Adrenal gland (tissue), 12 donors: ENCODE measurements around the gene DNAJC1. TPM values are rescaled to one million over a fixed set of nuclear protein-coding genes. Genes with fewer than 3 reads are reported as not detected.
"Not testable (repeated sequence)": the region's sequence is repeated elsewhere in the genome, so short reads cannot be mapped to it uniquely, and the experiment has no call there.

Experiments
- DNase-seq, 7 donors: peaks; one replicate each; pipeline ENCODE4 v3.0.0-alpha.2; 2019 to 2020
- H3K27ac ChIP-seq, 5 donors: fragments of 200-600 bp; sonication (generic) in 4 of 5; 1 replicate in 3 of 5; 2 replicates in 2 of 5; pipeline versions ENCODE4 v1.5.1 to v1.8.0; 2016 to 2020; ENCODE audit warnings: mild to moderate bottlenecking in 1 of 5
- H3K27me3 ChIP-seq: fragments of 200-600 bp; 2 replicates; pipeline ENCODE4 v1.8.0; 2021
- H3K36me3 ChIP-seq, 2 donors: fragments of 200-600 bp; replicated peaks in 1 of 2; 1 replicate in 1 of 2; 2 replicates in 1 of 2; pipeline versions ENCODE4 v1.5.1 to v1.8.0; 2018 to 2022
- H3K4me1 ChIP-seq, 2 donors: fragments of 200-600 bp; replicated peaks in 1 of 2; 1 replicate in 1 of 2; 2 replicates in 1 of 2; pipeline versions ENCODE4 v1.5.1 to v1.8.0; 2018 to 2021
- H3K4me3 ChIP-seq, 4 donors: fragments of 200-600 bp; sonication (generic) in 3 of 4; one replicate each; pipeline ENCODE4 v1.5.1; 2016 to 2018
- H3K9me3 ChIP-seq, 3 donors: fragments of 200-600 bp; sonication (generic) in 1 of 3; replicated peaks in 1 of 3; 1 replicate in 2 of 3; 2 replicates in 1 of 3; pipeline versions ENCODE4 v1.5.1 to v1.8.0; 2016 to 2021
- CTCF ChIP-seq, 6 experiments: fragments of 450-650 bp in 4 of 6; fragments of 200-600 bp in 2 of 6; sonication (generic) in 1 of 6; IDR thresholded peaks; 1 replicate in 5 of 6; 2 replicates in 1 of 6; pipeline versions ENCODE4 v1.5.1 to v1.8.0; 2016 to 2021; ENCODE audit warnings: antibody characterized with exemption in 6 of 6, mild to moderate bottlenecking in 2 of 6, moderate library complexity in 1 of 6
- POLR2A ChIP-seq, 2 donors: fragments of 450-650 bp; IDR thresholded peaks; one replicate each; pipeline ENCODE4 v1.6.1; 2017; ENCODE audit warnings: antibody characterized with exemption in 2 of 2, mild to moderate bottlenecking in 2 of 2, moderate library complexity in 1 of 2
- WGBS, 4 donors: extraction: QIAGEN DNeasy Blood & Tissue Kit in 2 of 4; methylation state at CpG; one replicate each; pipeline versions ENCODE4 v1.1.5 to v1.1.7; 2013 to 2017; 5-methylcytosine and 5-hydroxymethylcytosine counted together
- intact Hi-C, 2 donors: fragments of 100-400 bp; cut with DNase I; formaldehyde crosslinking; loops; one replicate each; pipeline versions ENCODE4 v1.14.1 to v1.15.0; 2022 to 2023
- polyA plus RNA-seq, 3 donors: library from polyadenylated mRNA; stranded (reverse); fragments of 200-250 nt in 2 of 3; fragments of 350-450 nt in 1 of 3; fragmentation: Illumina TruSeq in 1 of 3; extraction: RNeasy Lipid Tissue Mini Kit (QIAGEN cat#74804) in 1 of 3; gene quantifications; one replicate each; pipeline ENCODE4 v1.2.3, GENCODE V29; 2013 to 2014
- total RNA-seq, 9 donors: library from RNA; depleted of rRNA in 4 of 9; stranded (reverse); fragments of >200 nt in 4 of 9; fragments of 120-200 nt in 1 of 9; fragmentation: NEBNext Ultra II Directional in 1 of 9; extraction: Animal tissue kit (Norgen Biotek cat#: 25700) in 1 of 9; gene quantifications; one replicate each; pipeline versions ENCODE4 v1.1.0 to v1.2.4, GENCODE V29; 2013 to 2023
- donor health status: healthy with polysubstance abuse.
- donor health status: Bipolar disorder and iron deficiency.
- donor health status: DM: yes; HTN: yes; CAD: no.
- donor health status: DM: no; HTN: no; CAD: no.
- donor health status: DM: no; HTN: no; CAD: no.
- donor health status: DM: yes; HTN: yes; CAD: no.

DNAJC1 gene
- total and polyA plus RNA-seq, 12 donors: 11.0 to 84.4 (median 36.8) TPM

- WGBS, 4 donors: 95 to 100% (median 98%) methylated on average over 2 of the region's 2 CpGs
- H3K27ac ChIP-seq: no peak overlapping the region
- H3K36me3 ChIP-seq: no peaks in the 10 kb centered on the region
- DNase-seq: no peak
- H3K27me3 ChIP-seq: no peaks in the 10 kb centered on the region
- H3K9me3 ChIP-seq: peaks cover 0 to 19% (median 7%) of the 10 kb centered on the region in 3 donors
- no peaks in the 10 kb centered on the region for H3K4me1 ChIP-seq
- intact Hi-C loops: no loop called here
- no peak for TF ChIP-seq CTCF (IDR thresholded peaks at IDR 0.05)
- no peak for TF ChIP-seq POLR2A (IDR thresholded peaks at IDR 0.05)
- no peak overlapping the region for H3K4me3 ChIP-seq
Observed at GRCh38 chr10:21826725-21827124, 176.8 kb downstream of the DNAJC1 start.

GRCh38 chr10:21825345-21825744, 178.2 kb downstream of the DNAJC1 start:
- Histone ChIP-seq H3K4me3 (no peak overlapping the region), H3K27ac (no peak overlapping the region), H3K9me3 (peaks cover 0 to 14% (median 7%) of the 10 kb centered on the region in 3 donors), H3K36me3 (no peaks in the 10 kb centered on the region), H3K27me3 (no peaks in the 10 kb centered on the region), H3K4me1 (no peaks in the 10 kb centered on the region)
- DNase-seq: no peak
- no peak for TF ChIP-seq POLR2A (IDR thresholded peaks at IDR 0.05)
- TF ChIP-seq CTCF (IDR thresholded peaks at IDR 0.05): no peak
- WGBS, 4 donors: 96 to 98% (median 97%) methylated on average over 3 of the region's 3 CpGs
- intact Hi-C loops: no loop called here

GRCh38 chr10:21824409-21824808, 179.1 kb downstream of the DNAJC1 start:
- TF ChIP-seq CTCF (IDR thresholded peaks at IDR 0.05) (no peak), POLR2A (IDR thresholded peaks at IDR 0.05) (no peak)
- peaks cover 0 to 7% (median 5%) of the 10 kb centered on the region in 3 donors for H3K9me3 ChIP-seq
- H3K27ac ChIP-seq: no peak overlapping the region
- 90 to 99% (median 92%) methylated on average over 4 of the region's 4 CpGs for WGBS, 4 donors
- H3K4me3 ChIP-seq: no peak overlapping the region
- H3K27me3 ChIP-seq: no peaks in the 10 kb centered on the region
- no peak for DNase-seq
- intact Hi-C loops: no loop called here
- H3K4me1 ChIP-seq: no peaks in the 10 kb centered on the region
- H3K36me3 ChIP-seq: no peaks in the 10 kb centered on the region

- WGBS, 4 donors: 76 to 90% (median 84%) methylated on average over 2 of the region's 2 CpGs
- Histone ChIP-seq H3K4me3 (no peak overlapping the region), H3K27ac (no peak overlapping the region), H3K36me3 (no peaks in the 10 kb centered on the region), H3K4me1 (no peaks in the 10 kb centered on the region), H3K9me3 (peaks cover 0 to 7% (median 5%) of the 10 kb centered on the region in 3 donors), H3K27me3 (no peaks in the 10 kb centered on the region)
- TF ChIP-seq POLR2A (IDR thresholded peaks at IDR 0.05) (no peak), CTCF (IDR thresholded peaks at IDR 0.05) (no peak)
- DNase-seq: no peak
- intact Hi-C loops: no loop called here
Observed at GRCh38 chr10:21823617-21824016, 179.9 kb downstream of the DNAJC1 start.

GRCh38 chr10:21822273-21822672, 181.3 kb downstream of the DNAJC1 start:
- H3K4me1 ChIP-seq, intact Hi-C loops, H3K4me3 ChIP-seq, DNase-seq, H3K27me3 ChIP-seq, H3K9me3 ChIP-seq, H3K27ac ChIP-seq, H3K36me3 ChIP-seq: not testable (repeated sequence)
- whole genome bisulfite sequencing, 4 donors: 99 to 100% (median 99%) methylated on average over 6 of the region's 6 CpGs
